ENCODE data around the gene FAM170B.

The FAM170B gene

DNA sequence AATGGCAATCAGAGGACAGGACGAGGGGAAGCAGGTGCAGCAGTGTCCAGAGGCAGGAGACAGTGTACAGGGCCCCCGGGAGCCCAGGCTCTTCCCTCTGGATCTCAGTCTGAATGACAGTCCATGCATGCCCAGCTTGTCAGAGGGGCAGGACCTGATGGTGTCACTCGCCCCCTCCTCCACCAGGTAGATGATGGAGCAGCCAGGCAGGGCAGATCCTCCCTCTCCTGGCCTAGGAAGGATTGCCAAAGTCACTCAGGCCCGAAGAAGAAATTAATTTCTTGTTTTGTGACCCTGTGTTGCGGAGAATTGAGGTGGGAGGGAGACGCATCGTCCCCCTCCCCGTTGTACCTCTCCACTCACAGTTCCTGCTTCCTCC is 22.5 kb downstream of the FAM170B start:
- no peak overlapping the region for H3K27ac ChIP-seq (ENCODE audit: low read depth, low read length, poor library complexity, severe bottlenecking)
- H3K4me3 ChIP-seq (ENCODE audit: low read depth, low read length, poor library complexity, severe bottlenecking) = no peak overlapping the region
- H3K36me3 ChIP-seq (ENCODE audit: insufficient read depth, low read length) = no peaks in the 10 kb centered on the region
- H2AFZ ChIP-seq (ENCODE audit: low read length) = no peak overlapping the region
- TF ChIP-seq, protein P1, sequence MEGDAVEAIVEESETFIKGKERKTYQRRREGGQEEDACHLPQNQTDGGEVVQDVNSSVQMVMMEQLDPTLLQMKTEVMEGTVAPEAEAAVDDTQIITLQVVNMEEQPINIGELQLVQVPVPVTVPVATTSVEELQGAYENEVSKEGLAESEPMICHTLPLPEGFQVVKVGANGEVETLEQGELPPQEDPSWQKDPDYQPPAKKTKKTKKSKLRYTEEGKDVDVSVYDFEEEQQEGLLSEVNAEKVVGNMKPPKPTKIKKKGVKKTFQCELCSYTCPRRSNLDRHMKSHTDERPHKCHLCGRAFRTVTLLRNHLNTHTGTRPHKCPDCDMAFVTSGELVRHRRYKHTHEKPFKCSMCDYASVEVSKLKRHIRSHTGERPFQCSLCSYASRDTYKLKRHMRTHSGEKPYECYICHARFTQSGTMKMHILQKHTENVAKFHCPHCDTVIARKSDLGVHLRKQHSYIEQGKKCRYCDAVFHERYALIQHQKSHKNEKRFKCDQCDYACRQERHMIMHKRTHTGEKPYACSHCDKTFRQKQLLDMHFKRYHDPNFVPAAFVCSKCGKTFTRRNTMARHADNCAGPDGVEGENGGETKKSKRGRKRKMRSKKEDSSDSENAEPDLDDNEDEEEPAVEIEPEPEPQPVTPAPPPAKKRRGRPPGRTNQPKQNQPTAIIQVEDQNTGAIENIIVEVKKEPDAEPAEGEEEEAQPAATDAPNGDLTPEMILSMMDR (IDR thresholded peaks at IDR 0.05; ENCODE audit: low read length) = no peak
- no peak for TF ChIP-seq EZH2 (IDR thresholded peaks at IDR 0.05; ENCODE audit: borderline replicate concordance, low read length)
- H3K4me2 ChIP-seq (ENCODE audit: low read length) = no peak overlapping the region
- no peak overlapping the region for H3K9ac ChIP-seq (ENCODE audit: low read length)
- no peaks in the 10 kb centered on the region for H3K9me3 ChIP-seq (ENCODE audit: low read length)
- H3K4me1 ChIP-seq (ENCODE audit: insufficient read depth, low read length, severe bottlenecking) = no peaks in the 10 kb centered on the region
- no peaks in the 10 kb centered on the region for H3K9me2 ChIP-seq (ENCODE audit: low read depth, low read length)
- H3K27me3 ChIP-seq (ENCODE audit: insufficient read depth, low read length) = 0 out of 2 replicates have a peak, but pooled peaks cover 3% of the 10 kb centered on the region
- no peaks in the 10 kb centered on the region for H3F3A ChIP-seq (ENCODE audit: insufficient read depth, low read length)
- H3K79me2 ChIP-seq (ENCODE audit: insufficient read depth, low read length) = no peaks in the 10 kb centered on the region
- no peaks in the 10 kb centered on the region for H4K20me1 ChIP-seq (ENCODE audit: insufficient read depth, low read length)

DNA sequence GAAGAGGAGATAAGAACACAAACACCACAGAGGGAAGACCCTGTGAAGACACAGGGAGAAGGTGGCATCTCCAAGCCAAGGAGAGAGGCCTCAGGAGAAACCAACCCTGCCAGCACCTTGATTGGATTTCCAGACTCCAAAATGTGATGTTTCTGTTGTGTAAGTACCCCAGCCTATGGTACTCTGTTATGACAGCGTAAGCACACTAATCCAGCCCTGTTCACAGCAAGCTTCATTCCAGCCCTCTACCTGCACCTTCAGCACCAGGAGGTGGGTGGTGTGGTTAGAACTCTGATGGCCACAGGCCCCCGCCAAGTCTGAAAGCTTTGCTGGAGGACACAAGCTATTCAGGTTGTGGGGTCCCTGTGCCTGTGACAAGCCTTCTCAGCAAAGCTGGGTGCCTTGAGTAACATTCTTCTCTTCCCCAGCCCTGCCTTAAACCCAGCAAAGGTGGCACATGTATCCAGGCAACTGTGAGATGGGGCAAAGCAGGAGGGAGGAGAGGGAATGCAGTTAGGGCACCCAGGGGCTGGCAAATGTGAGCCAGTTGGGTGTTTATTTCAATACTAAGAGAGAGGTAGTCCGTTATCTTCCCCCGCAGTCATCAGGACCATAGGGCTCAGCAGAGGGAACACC is 23.0 kb downstream of the FAM170B start:
- no peak overlapping the region for H3K9ac ChIP-seq (ENCODE audit: low read length)
- no peak overlapping the region for H2AFZ ChIP-seq (ENCODE audit: low read length)
- H3K27ac ChIP-seq (ENCODE audit: low read depth, low read length, poor library complexity, severe bottlenecking) = no peak overlapping the region
- TF ChIP-seq, protein P1 (IDR thresholded peaks at IDR 0.05; ENCODE audit: low read length) = no peak
- no peak for TF ChIP-seq EZH2 (IDR thresholded peaks at IDR 0.05; ENCODE audit: borderline replicate concordance, low read length)
- no peaks in the 10 kb centered on the region for H4K20me1 ChIP-seq (ENCODE audit: insufficient read depth, low read length)
- no peaks in the 10 kb centered on the region for H3F3A ChIP-seq (ENCODE audit: insufficient read depth, low read length)
- H3K79me2 ChIP-seq (ENCODE audit: insufficient read depth, low read length) = no peaks in the 10 kb centered on the region
- no peaks in the 10 kb centered on the region for H3K36me3 ChIP-seq (ENCODE audit: insufficient read depth, low read length)
- H3K4me2 ChIP-seq (ENCODE audit: low read length) = no peak overlapping the region
- no peaks in the 10 kb centered on the region for H3K9me3 ChIP-seq (ENCODE audit: low read length)
- H3K4me1 ChIP-seq (ENCODE audit: insufficient read depth, low read length, severe bottlenecking) = no peaks in the 10 kb centered on the region
- H3K27me3 ChIP-seq (ENCODE audit: insufficient read depth, low read length) = 0 out of 2 replicates have a peak, but pooled peaks cover 3% of the 10 kb centered on the region
- H3K4me3 ChIP-seq (ENCODE audit: low read depth, low read length, poor library complexity, severe bottlenecking) = no peak overlapping the region
- no peaks in the 10 kb centered on the region for H3K9me2 ChIP-seq (ENCODE audit: low read depth, low read length)

DNA sequence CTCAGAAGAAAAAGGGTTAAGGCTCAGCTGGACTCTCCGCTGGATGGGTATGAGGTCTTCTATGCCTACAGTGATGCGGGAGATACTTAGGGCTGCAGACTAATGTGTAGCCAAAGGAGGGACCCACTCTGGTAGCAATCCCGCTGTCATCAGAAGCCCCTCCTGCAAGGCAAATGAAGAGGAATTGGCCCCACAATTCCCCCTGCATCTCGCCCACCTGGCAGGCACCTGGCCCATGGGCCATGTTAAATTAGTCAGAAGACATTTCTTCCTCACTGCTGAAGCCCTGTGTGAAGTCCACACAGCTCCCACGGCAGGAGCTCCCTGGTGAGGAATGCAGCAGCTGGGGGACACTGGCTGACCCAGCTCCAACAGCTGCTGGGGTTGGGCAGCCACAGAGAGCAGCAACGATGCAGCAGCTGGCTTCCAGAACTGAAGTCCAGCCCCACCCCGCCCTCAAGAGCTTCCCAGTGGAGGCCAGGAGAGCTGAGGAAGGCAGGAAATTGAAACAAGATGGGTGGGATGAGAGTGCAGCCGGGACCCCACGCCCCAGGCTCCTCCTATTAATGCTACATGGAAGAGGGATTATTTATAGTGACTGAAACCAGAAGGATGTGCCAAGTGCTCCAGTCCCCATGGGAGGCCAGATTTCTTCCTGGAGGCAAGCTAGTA is 24.0 kb downstream of the FAM170B start:
- no peaks in the 10 kb centered on the region for H3F3A ChIP-seq (ENCODE audit: insufficient read depth, low read length)
- no peak overlapping the region for H3K9ac ChIP-seq (ENCODE audit: low read length)
- TF ChIP-seq, protein P1 (IDR thresholded peaks at IDR 0.05; ENCODE audit: low read length) = no peak
- no peak for TF ChIP-seq EZH2 (IDR thresholded peaks at IDR 0.05; ENCODE audit: borderline replicate concordance, low read length)
- no peaks in the 10 kb centered on the region for H3K4me1 ChIP-seq (ENCODE audit: insufficient read depth, low read length, severe bottlenecking)
- no peaks in the 10 kb centered on the region for H4K20me1 ChIP-seq (ENCODE audit: insufficient read depth, low read length)
- no peaks in the 10 kb centered on the region for H3K9me3 ChIP-seq (ENCODE audit: low read length)
- 0 out of 2 replicates have a peak, but pooled peaks cover 2% of the 10 kb centered on the region for H3K27me3 ChIP-seq (ENCODE audit: insufficient read depth, low read length)
- H3K79me2 ChIP-seq (ENCODE audit: insufficient read depth, low read length) = no peaks in the 10 kb centered on the region
- H2AFZ ChIP-seq (ENCODE audit: low read length) = no peak overlapping the region
- H3K4me3 ChIP-seq (ENCODE audit: low read depth, low read length, poor library complexity, severe bottlenecking) = no peak overlapping the region
- no peak overlapping the region for H3K27ac ChIP-seq (ENCODE audit: low read depth, low read length, poor library complexity, severe bottlenecking)
- H3K9me2 ChIP-seq (ENCODE audit: low read depth, low read length) = no peaks in the 10 kb centered on the region
- no peaks in the 10 kb centered on the region for H3K36me3 ChIP-seq (ENCODE audit: insufficient read depth, low read length)
- H3K4me2 ChIP-seq (ENCODE audit: low read length) = no peak overlapping the region

Measured in OCI-LY1 (cell line).